Kidney (tissue), 22 donors: ENCODE measurements around the gene IL1RAPL2. TPM values are rescaled to one million over a fixed set of nuclear protein-coding genes. Genes with fewer than 3 reads are reported as not detected.
A peak's percentile ranks its signal among the peaks of the same experiment; 100 is the strongest.

Source experiments
- DNase-seq, 5 donors: peaks; one replicate each; pipeline ENCODE4 v3.0.0-alpha.2; 2013 to 2020
- FAIRE-seq: peaks from 2 replicates; lab custom pipeline; 2012; peaks lifted over from hg19 to GRCh38; lab: Jason Lieb, UNC
- H3K27ac ChIP-seq, 2 donors: one replicate each; pipeline ENCODE4 v1.7.0; 2013; ENCODE audit warnings: low read depth in 2 of 2, low read length in 2 of 2, inconsistent platforms in 1 of 2
- H3K27me3 ChIP-seq: one replicate; pipeline ENCODE4 v1.7.1; 2013; ENCODE audit warnings: low read length, inconsistent platforms; ENCODE audit not compliant: control insufficient read depth, insufficient read depth
- H3K36me3 ChIP-seq, 3 donors: one replicate each; pipeline versions ENCODE4 v1.7.0 to v1.7.1; 2013; ENCODE audit warnings: low read length in 3 of 3, control low read depth in 1 of 3, inconsistent platforms in 1 of 3; ENCODE audit not compliant: insufficient read depth in 3 of 3, control insufficient read depth in 2 of 3
- H3K4me1 ChIP-seq, 3 donors: one replicate each; pipeline versions ENCODE4 v1.7.0 to v1.7.1; 2013; ENCODE audit warnings: low read length in 3 of 3, inconsistent platforms in 1 of 3, low read depth in 1 of 3; ENCODE audit not compliant: control insufficient read depth in 2 of 3, insufficient read depth in 2 of 3
- H3K4me3 ChIP-seq, 3 donors: one replicate each; pipeline versions ENCODE4 v1.7.0 to v1.8.1; 2013; ENCODE audit warnings: low read length in 3 of 3, control low read depth in 1 of 3, inconsistent platforms in 1 of 3
- H3K9ac ChIP-seq, 3 donors: one replicate each; pipeline versions ENCODE4 v1.7.0 to v1.7.1; 2013; ENCODE audit warnings: low read length in 3 of 3, control low read depth in 1 of 3, inconsistent platforms in 1 of 3
- H3K9me3 ChIP-seq, 3 donors: one replicate each; pipeline versions ENCODE4 v1.7.0 to v1.7.1; 2013; ENCODE audit warnings: low read length in 3 of 3, control low read depth in 1 of 3, inconsistent platforms in 1 of 3; ENCODE audit not compliant: control insufficient read depth in 2 of 3, insufficient read depth in 1 of 3
- CTCF ChIP-seq: IDR thresholded peaks from 3 replicates; pipeline ENCODE4 v1.5.1; 2012; ENCODE audit warnings: mild to moderate bottlenecking, moderate library complexity, borderline replicate concordance; ENCODE audit not compliant: insufficient read depth; ENCODE audit errors: extremely low read depth
- intact Hi-C: fragments of 100-400 bp; cut with DNase I; formaldehyde crosslinking; loops from one replicate; pipeline ENCODE4 v1.11.1; 2022
- long read RNA-seq, 10 donors: library from polyadenylated mRNA in 1 of 10; unstranded in 1 of 10; transcript quantifications; one replicate each; pipeline ENCODE4 v2.0.0 and lab custom pipeline, GENCODE V29; 2021 to 2026
- polyA plus RNA-seq: library from polyadenylated mRNA; stranded (reverse); fragments of 350-450 nt; fragmentation: Illumina TruSeq; extraction: RNeasy Lipid Tissue Mini Kit (QIAGEN cat#74804); gene quantifications from one replicate; pipeline ENCODE4 v1.2.3, GENCODE V29; 2014; ENCODE audit warnings: low read depth, low replicate concordance; ENCODE audit not compliant: insufficient read depth
- total RNA-seq: library from RNA; stranded (reverse); fragmentation: NEBNext Ultra II Directional; extraction: Animal tissue kit (Norgen Biotek cat#: 25700); gene quantifications from one replicate; pipeline ENCODE4 v1.2.1, GENCODE V29; 2021
- donor health status: control.
- donor health status: control.
- donor health status: control.
- donor health status: control.
- donor health status: control.
- donor health status: DM: yes; HTN: yes; CAD: no.
- donor health status: Normal renal cell carcinoma (clear cell type).

IL1RAPL2 gene
- total RNA-seq: 0.25 TPM
- 0.13 TPM for polyA plus RNA-seq
- long read RNA-seq, donor 1: 0 reads
- long read RNA-seq, donor 2: 0 reads
- long read RNA-seq, donor 3: 0 reads
- long read RNA-seq, donor 4: 0 reads
- long read RNA-seq, donor 5: 0 reads
- long read RNA-seq, donor 6, partial matches to known transcripts: 0 of 1 reads
- long read RNA-seq, donor 6, other reads (novel, unspliced or antisense): 0 of 1 reads
- long read RNA-seq, donor 7, partial matches to known transcripts: 0 of 1 reads
- long read RNA-seq, donor 7, other reads (novel, unspliced or antisense): 1 of 1 reads
- long read RNA-seq, donor 8: 0 reads
- long read RNA-seq, donor 9: 0 reads
- long read RNA-seq, donor 10: 0 reads

DNA sequence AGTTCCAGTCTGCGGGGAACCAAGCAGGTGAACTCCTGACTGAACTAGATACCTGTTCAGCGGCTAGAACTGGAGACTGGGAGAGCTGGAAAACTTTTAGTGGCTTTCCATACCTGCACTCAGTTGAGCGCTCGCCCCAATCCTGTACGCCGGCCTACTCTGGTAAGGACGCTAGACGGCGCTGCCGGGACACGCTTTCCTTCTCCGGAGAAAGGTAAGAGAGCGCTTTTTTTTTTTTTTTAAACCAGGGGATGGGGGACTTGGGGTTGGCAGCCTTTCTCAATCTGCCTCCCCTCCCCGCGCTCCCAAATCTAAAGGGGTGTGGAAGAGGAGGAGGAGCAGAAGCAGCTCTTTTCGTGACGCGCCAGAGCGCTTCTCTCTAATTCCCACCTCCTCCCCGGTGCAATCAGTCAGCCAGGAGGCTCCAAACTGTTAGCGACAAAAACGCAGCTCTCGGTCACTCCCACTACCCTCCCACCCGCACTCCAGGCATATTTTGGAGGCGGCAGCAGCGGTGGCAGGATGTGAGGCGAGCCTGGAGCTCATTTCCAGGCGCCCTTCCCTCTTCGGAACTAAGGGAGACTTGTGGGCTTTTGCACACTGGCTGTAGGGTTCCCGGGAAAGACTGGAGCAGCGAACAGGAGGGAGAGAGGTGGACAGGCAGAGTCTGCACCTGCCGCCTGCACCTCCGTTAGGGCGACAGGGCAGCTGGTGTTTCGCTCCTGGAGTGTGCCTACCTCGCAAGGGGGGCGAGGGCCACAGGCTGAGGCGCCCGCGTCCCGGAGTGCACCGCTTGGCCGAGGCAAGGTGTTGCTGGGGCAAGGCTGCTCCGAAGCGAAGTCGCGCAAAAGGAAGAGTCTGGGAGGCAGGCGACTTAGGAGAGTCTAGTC is at the start of gene IL1RAPL2:
Gene IL1RAPL2, plus strand, starts transcription at position 409 of the 890 bp plus-strand sequence.
- Histone ChIP-seq H3K27me3 (peaks cover 26% of the 10 kb centered on the region), H3K9me3 (no peaks in the 10 kb centered on the region), H3K4me1 (no peaks in the 10 kb centered on the region), H3K9ac (no peak within 1 kb of the TSS), H3K36me3 (no peaks in the 10 kb centered on the region), H3K4me3 (peak within 1 kb of the TSS; percentile 11 to 55 (median 55)), H3K27ac (no peak within 1 kb of the TSS)
- TF ChIP-seq CTCF: peak; percentile 43
- intact Hi-C loops: no loop called here
- FAIRE-seq (no peak), DNase-seq (peak in 4 of 5 donors; percentile 68 to 80 (median 74))

GRCh38 chrX:104522386-104522785 is 43.6 kb upstream of the IL1RAPL2 start:
- intact Hi-C loops: no loop called here
- no peak for TF ChIP-seq CTCF
- Histone ChIP-seq H3K27ac (no peak overlapping the region), H3K4me1 (no peaks in the 10 kb centered on the region), H3K36me3 (no peaks in the 10 kb centered on the region), H3K27me3 (no peaks in the 10 kb centered on the region), H3K9ac (no peak overlapping the region), H3K4me3 (no peak overlapping the region), H3K9me3 (no peaks in the 10 kb centered on the region)
- FAIRE-seq (no peak), DNase-seq (no peak)

- no peaks in the 10 kb centered on the region for H3K4me1 ChIP-seq
- no peak overlapping the region for H3K27ac ChIP-seq
- TF ChIP-seq CTCF: no peak
- DNase-seq: no peak
- no peak for FAIRE-seq
- no peak overlapping the region for H3K4me3 ChIP-seq
- H3K9ac ChIP-seq: no peak overlapping the region
- no peaks in the 10 kb centered on the region for H3K36me3 ChIP-seq
- no peaks in the 10 kb centered on the region for H3K9me3 ChIP-seq
- intact Hi-C loops: no loop called here
- no peaks in the 10 kb centered on the region for H3K27me3 ChIP-seq
These were observed 42.1 kb upstream of the IL1RAPL2 start for GRCh38 chrX:104523858-104524257.
